ENCODE measurements around the gene C1QTNF1. TPM values are rescaled to one million over a fixed set of nuclear protein-coding genes. Genes with fewer than 3 reads are reported as not detected.

Gene C1QTNF1
- total and polyA plus RNA-seq, 9 of the 15 experiments (the other 6 are each of a cell fraction or from before 2014, with no cell fraction given), result 0.09 TPM; not detected in 8

DNA sequence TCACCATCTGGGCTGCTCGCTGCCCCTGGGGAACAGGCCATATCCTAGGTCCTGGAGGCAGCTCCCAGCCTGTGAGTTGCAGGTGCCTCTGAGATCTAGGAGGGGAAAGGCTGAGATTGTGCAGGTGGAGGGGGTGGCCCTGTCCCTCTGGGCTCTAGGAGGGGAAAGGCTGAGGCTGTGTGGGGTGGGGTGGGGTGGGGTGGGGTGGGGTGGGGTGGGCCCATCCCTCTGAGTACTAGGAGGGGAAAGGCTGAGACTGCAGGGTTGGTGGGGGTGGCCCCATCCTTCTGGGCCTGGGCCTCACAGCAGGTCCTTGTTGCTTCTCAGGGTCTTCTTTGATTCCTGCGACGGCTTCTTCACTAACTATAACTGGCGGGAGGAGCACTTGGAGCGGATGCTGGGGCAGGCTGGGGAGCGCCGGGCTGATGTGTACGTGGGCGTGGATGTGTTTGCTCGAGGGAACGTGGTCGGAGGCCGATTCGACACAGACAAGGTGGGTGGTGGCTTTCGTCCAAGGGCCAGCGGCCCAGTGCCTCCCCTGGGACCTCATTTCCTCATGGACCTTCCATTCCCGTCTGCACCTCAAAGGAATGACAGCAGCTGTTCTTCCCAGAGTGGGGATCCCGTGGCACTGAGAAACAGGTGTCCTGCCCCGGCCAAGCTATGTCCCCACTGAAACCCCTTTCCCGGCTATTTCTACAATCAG lies 57.8 kb downstream of the C1QTNF1 start:
- 0 out of 4 replicates have a peak overlapping the region, but pooled peaks of 1 of the 2 experiments have one; percentile 20 for H3K9ac ChIP-seq (ENCODE audit: insufficient read depth in 1 of 2, low read depth in 2 of 2, low read length in 2 of 2)
- peaks cover 10% of the 10 kb centered on the region for H4K20me1 ChIP-seq (replicated peaks; ENCODE audit: control insufficient read depth, insufficient read depth, low read length)
- no peak for TF ChIP-seq SRSF3 (IDR thresholded peaks at IDR 0.05; ENCODE audit: insufficient read depth, low read length)
- TF ChIP-seq HMGN3 (IDR thresholded peaks at IDR 0.05; ENCODE audit: borderline replicate concordance, extremely low read depth, insufficient read length, low read depth, low read length), result peak; percentile 2
- 68% methylated on average over 16 of the region's 20 CpGs for WGBS (ENCODE audit: insufficient coverage, low coverage, missing lambda C conversion rate)
- no peak overlapping the region for H3K27ac ChIP-seq (ENCODE audit: extremely low read depth, low read depth, low read length)
- H3K9me1 ChIP-seq (ENCODE audit: control insufficient read depth, insufficient read depth, low read length), result peaks cover 3% of the 10 kb centered on the region
- H3K79me2 ChIP-seq (ENCODE audit: control insufficient read depth, insufficient read depth, low read length), result no peaks in the 10 kb centered on the region
- intact Hi-C loops (cut with micrococcal nuclease) (loop anchor here (2.0 to 5.0 kb wide), 2 partner anchors 17 to 34 kb away; no protein-coding TSS in a partner anchor), in situ Hi-C loops (cut with MboI) (no loop called here)
- FAIRE-seq, result no peak
- H2AFZ ChIP-seq (ENCODE audit: low read depth, low read length), result no peak overlapping the region
- peaks cover 0 to 22% of the 10 kb centered on the region in 2 experiments; a peak in 2 of 5 replicates for H3K4me1 ChIP-seq (replicated peaks in 1 of 2; ENCODE audit: control insufficient read depth in 2 of 2, insufficient read depth in 2 of 2, low read length in 2 of 2)
- DNase-seq (ENCODE audit: extremely low read depth in 1 of 4, low spot score in 3 of 4), result no peak
- no peak overlapping the region for H3K4me3 ChIP-seq
- CTCF ChIA-PET (ENCODE audit: low intra/inter-chr PET ratio), result interaction anchor here (1.9 to 2.5 kb wide), 2 partner anchors 17 to 36 kb away, joined by 7 to 15 read pairs; no protein-coding TSS in a partner anchor
- BruUV-seq (replicated peaks), result no TSS peak
- no peak for ATAC-seq
- H3K4me2 ChIP-seq (ENCODE audit: insufficient read depth, low read length), result no peak overlapping the region
- POLR2A ChIA-PET, result interaction anchor here (0.6 to 1.6 kb wide), 2 partner anchors 20 to 233 kb away, joined by 3 read pairs; no protein-coding TSS in a partner anchor
- H3K9me3 ChIP-seq (replicated peaks; ENCODE audit: control insufficient read depth, insufficient read depth, low read depth, low read length), result no peaks in the 10 kb centered on the region
- peaks cover 77% of the 10 kb centered on the region; the same call in 1 of the 3 replicates for H3K36me3 ChIP-seq (ENCODE audit: control insufficient read depth, insufficient read depth, low read length)
- no peaks in the 10 kb centered on the region for H3K27me3 ChIP-seq (ENCODE audit: control insufficient read depth in 2 of 2, insufficient read depth in 2 of 2, low read length in 2 of 2)

Measured in K562 (cell line).